GM13977 (cell line): ENCODE results near the gene AGBL5.

Experiments
- DNase-seq: peaks from one replicate; pipeline ENCODE4 v3.0.0; 2012; ENCODE audit warnings: low spot score
- CTCF ChIP-seq: IDR thresholded peaks from 2 replicates; pipeline ENCODE4 v1.5.1; 2012; ENCODE audit warnings: mild to moderate bottlenecking, control low read depth; ENCODE audit not compliant: insufficient read depth; ENCODE audit errors: extremely low read depth, missing control alignments
- in situ Hi-C: fragments of 300-500 bp; cut with MboI; formaldehyde crosslinking; loops from one replicate; pipeline ENCODE4 v1.12.0; 2022; ENCODE audit warnings: low sequenced_read_pairs, low pct_unique_long_range_greater_than_20kb, mixed read lengths, inconsistent platforms; ENCODE audit not compliant: unreplicated experiment

Gene AGBL5

GRCh38 chr2:27093430-27094352 is 42.2 kb downstream of the AGBL5 start:
- DNase-seq, result no peak
- TF ChIP-seq CTCF, result no peak
- in situ Hi-C loops, result no loop called here

GRCh38 chr2:27094353-27094984 is 43.0 kb downstream of the AGBL5 start:
- DNase-seq, result no peak
- in situ Hi-C loops, result no loop called here
- TF ChIP-seq CTCF, result no peak

- no peak for DNase-seq
- no peak for TF ChIP-seq CTCF
- in situ Hi-C loops, result no loop called here
Measured at GRCh38 chr2:27095427-27095744, 43.9 kb downstream of the AGBL5 start.

GRCh38 chr2:27095745-27096651 is 44.5 kb downstream of the AGBL5 start:
- in situ Hi-C loops, result no loop called here
- DNase-seq, result peak; percentile 88

GRCh38 chr2:27096748-27097297 is 45.4 kb downstream of the AGBL5 start:
- DNase-seq, result no peak
- no peak for TF ChIP-seq CTCF

More at GRCh38 chr2:27095745-27096651, 44.5 kb downstream of the AGBL5 start:
- TF ChIP-seq CTCF, result no peak

GRCh38 chr2:27097341-27097740 is 45.9 kb downstream of the AGBL5 start:
- TF ChIP-seq CTCF, result no peak
- DNase-seq, result no peak
- in situ Hi-C loops, result no loop called here

More at GRCh38 chr2:27096748-27097297, 45.4 kb downstream of the AGBL5 start:
- in situ Hi-C loops, result no loop called here
